DOHH2 (cell line): ENCODE results near the gene NUDT14.

Experiments used
- CTCF ChIP-seq: fragments of 200-600 bp; sonication (generic); IDR thresholded peaks from one replicate; pipeline ENCODE4 v1.5.1; 2014; ENCODE audit warnings: antibody characterized with exemption, mild to moderate bottlenecking, low read depth, low read length; ENCODE audit not compliant: poor library complexity, severe bottlenecking
- EZH2phosphoT487 ChIP-seq: fragments of 200-600 bp; sonication (generic); IDR thresholded peaks from 2 replicates; pipeline ENCODE4 v1.6.1; 2017; ENCODE audit warnings: borderline replicate concordance, mild to moderate bottlenecking, antibody characterized with exemption, low read length, moderate library complexity, mixed read lengths

GRCh38 chr14:105158794-105159193, 22.3 kb downstream of the NUDT14 start:
- TF ChIP-seq CTCF = no peak
- TF ChIP-seq EZH2phosphoT487 = no peak
